ENCODE data around the gene C1QA.

DNA sequence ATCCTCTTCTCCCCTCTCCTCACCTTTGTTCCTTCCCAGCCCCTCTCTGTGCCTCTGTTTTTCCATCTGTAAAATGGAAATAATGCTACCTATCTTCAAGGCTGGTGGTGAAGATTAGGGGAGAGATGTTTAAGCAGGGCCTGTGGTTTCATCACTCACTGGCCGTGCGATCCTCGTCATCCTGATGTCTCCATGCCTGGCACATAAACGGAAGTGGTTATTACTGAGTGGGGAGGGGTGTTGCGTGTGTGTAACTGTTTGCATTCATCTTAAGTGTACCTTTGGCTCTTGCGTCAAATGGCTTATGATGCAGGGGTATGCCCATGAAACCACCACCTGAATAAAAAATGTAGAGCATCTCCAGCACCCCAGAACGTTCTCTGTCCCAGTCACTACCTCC, 17.2 kb upstream of the C1QA start:
- TF ChIP-seq CTCF (IDR thresholded peaks at IDR 0.05), result no peak
- no peak for TF ChIP-seq POLR2A (IDR thresholded peaks at IDR 0.05)
- no peak for TF ChIP-seq POLR2AphosphoS5 (IDR thresholded peaks at IDR 0.05)
